KG1 (cell line): ENCODE measurements around the gene SQOR.
A peak's percentile ranks its signal among the peaks of the same experiment; 100 is the strongest.

Source experiments
- DNase-seq: peaks from one replicate; lab custom pipeline; 2025; lab: John Stamatoyannopoulos, UW

SQOR gene

DNA sequence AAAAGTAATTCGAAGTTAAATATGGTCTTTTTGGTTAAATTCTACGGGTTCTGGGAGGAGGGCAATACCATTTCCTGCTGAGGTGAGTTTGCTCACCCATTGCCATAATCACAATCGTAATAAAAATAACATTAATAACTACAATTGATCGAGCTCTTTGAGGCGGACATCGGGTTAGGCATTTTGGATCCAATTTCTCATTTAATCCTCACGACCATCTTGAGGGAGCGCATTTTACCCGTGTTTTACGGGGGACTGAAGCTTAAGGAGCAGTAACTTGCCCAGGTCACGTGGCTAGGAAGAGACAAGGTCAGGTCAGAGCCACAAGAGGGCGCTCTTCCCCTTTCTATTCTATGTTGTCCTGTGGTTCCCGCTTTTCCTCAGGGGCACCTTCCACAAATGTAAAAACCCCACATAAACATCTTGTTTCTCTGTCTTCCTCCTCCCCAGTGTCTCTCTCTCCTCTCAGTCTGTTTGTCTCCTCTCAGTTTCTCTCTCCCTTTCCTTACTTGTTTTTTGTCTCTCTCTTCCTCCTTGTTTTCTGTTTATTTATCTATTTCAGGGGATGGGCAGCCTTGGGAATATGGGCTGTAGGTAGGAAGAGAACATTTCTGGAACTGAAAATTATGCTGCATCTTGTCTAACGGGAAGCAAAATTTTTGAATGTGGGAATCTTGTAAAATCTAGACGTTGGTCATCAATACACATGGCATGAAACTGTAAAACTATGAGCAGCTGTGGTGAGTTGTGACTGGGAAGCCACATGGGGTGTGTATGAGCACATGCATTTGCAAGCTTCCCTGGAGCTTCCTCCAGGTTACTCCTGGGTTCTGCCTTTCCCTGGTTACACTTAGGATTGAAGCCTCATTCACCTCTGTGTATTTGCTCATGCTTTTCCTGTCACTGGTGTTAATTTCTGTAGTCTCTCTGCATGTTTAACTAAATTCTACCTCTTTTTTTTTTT lies 71.0 kb downstream of the SQOR start:
- peak; percentile 53 for DNase-seq

DNA sequence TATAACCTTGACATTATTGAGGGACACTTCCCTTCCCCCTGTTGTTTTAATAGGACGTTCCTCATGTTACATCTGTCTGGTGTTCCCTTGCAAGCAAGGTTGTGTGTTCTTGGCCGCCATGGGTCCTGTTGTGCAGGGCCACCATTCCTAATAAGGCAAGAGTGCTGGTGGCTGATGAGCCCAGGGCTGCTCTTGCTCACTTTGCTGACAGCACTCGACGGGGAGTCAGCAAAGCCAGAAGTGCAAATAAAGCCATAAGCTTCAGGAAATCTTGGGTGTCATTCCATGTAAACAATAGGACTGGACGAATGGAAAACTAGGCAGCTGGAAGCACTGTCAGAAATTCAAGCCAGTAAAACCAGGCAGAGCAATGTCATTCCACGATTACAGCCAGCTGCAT lies 75.8 kb downstream of the SQOR start:
- DNase-seq, result no peak

GRCh38 chr15:45714590-45715488 lies 80.0 kb downstream of the SQOR start:
- no peak for DNase-seq

GRCh38 chr15:45715528-45715927 lies 80.7 kb downstream of the SQOR start:
- peak; percentile 1 for DNase-seq

GRCh38 chr15:45719490-45719889 lies 84.7 kb downstream of the SQOR start:
- DNase-seq, result no peak

- no peak for DNase-seq
Measured at GRCh38 chr15:45720183-45720582, 85.4 kb downstream of the SQOR start.

DNA sequence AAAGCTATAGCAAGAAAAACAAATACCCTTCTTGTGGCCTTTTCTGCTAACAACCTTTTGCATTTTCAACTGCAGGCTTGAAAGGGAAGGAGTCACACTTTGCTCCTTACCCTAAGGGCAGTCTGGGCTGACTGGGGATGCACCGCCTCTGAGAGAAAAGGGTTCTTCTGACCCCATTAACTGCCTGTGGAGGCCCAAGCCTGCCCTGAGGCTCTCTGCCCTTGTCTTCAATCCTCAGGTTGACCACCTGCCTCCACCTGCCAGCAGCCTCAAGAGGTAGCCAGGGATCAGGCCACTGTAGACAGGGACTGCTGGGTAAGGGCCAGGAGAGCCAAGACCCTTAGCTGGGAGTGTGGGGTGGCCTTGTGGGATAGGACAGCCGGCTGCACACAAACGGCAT lies 93.8 kb downstream of the SQOR start:
- no peak for DNase-seq

- no peak for DNase-seq
Measured at GRCh38 chr15:45729141-45729540, 94.3 kb downstream of the SQOR start.

GRCh38 chr15:45731343-45731742 lies 96.5 kb downstream of the SQOR start:
- no peak for DNase-seq

DNA sequence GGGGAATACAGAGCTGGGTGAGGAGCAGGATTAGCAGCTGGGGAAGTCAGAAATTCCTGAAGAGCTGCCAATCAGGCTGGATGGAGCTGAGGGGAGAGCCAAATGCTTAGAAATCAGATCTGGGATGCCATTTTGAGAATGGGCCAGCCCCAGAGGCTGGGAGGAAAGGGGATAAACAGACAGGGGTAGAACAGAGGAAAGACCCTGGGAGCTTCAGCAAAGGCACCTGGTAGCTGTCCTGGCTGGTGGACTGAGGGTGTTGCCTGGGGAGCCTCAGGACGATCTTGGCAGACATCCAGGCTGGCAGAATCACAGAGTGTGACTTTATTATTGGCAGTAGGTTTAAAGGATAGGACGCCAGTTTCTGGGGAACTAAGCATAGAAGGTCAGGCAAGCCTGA lies 97.8 kb downstream of the SQOR start:
- no peak for DNase-seq

DNA sequence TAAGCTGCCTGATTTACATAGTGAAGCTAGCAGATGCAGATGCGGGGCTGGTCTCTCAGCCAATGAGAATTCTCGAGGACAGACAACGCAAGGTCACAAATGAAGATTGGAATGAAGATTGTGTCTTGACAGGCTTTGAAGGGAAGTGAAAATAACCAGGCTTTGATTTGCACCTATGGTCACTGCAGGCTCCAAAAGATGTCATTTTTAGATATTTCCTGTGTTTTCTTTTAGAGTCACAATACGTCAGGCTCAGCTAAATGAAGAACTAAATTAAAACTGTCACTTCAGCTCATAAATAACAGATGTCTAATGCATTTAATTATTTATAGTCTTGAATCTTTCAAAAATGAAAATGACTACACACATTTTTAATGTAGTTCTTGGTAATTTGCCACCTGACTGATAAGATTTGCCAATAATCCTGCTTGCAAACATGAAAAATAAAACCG lies 99.5 kb downstream of the SQOR start:
- DNase-seq, result no peak
